ENCODE measurements around the gene RFTN1. TPM values are rescaled to one million over a fixed set of nuclear protein-coding genes. Genes with fewer than 3 reads are reported as not detected.

Gene RFTN1
- total and polyA plus RNA-seq, 9 donors: 25.2 to 63.1 (median 46.4) TPM

- Histone ChIP-seq H3K27ac (no peak overlapping the region), H3K9me3 (no peaks in the 10 kb centered on the region), H3K4me3 (no peak overlapping the region), H3K36me3 (no peaks in the 10 kb centered on the region), H3K27me3 (no peaks in the 10 kb centered on the region), H3K4me1 (ENCODE audit: insufficient read depth) (peaks cover 19% of the 10 kb centered on the region)
- WGBS, 3 donors: 79 to 83% (median 81%) methylated on average over 2 of the region's 2 CpGs
- no peak for DNase-seq
- TF ChIP-seq, protein P1, sequence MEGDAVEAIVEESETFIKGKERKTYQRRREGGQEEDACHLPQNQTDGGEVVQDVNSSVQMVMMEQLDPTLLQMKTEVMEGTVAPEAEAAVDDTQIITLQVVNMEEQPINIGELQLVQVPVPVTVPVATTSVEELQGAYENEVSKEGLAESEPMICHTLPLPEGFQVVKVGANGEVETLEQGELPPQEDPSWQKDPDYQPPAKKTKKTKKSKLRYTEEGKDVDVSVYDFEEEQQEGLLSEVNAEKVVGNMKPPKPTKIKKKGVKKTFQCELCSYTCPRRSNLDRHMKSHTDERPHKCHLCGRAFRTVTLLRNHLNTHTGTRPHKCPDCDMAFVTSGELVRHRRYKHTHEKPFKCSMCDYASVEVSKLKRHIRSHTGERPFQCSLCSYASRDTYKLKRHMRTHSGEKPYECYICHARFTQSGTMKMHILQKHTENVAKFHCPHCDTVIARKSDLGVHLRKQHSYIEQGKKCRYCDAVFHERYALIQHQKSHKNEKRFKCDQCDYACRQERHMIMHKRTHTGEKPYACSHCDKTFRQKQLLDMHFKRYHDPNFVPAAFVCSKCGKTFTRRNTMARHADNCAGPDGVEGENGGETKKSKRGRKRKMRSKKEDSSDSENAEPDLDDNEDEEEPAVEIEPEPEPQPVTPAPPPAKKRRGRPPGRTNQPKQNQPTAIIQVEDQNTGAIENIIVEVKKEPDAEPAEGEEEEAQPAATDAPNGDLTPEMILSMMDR (IDR thresholded peaks at IDR 0.05): no peak
- TF ChIP-seq EP300 (IDR thresholded peaks at IDR 0.05): no peak
- no peak for TF ChIP-seq POLR2A (IDR thresholded peaks at IDR 0.05)
- intact Hi-C loops (cut with DNase I): loop anchor here in 1 of 4 donors (10.0 kb wide), 1 partner anchor 124 kb away; the partner anchor contains the start of gene RFTN1
Measured at GRCh38 chr3:16390581-16390980, 122.9 kb downstream of the RFTN1 start.

- no peaks in the 10 kb centered on the region for H3K27me3 ChIP-seq
- 7 to 11% (median 9%) methylated on average over 3 of the region's 3 CpGs for WGBS, 3 donors
- no peaks in the 10 kb centered on the region for H3K36me3 ChIP-seq
- TF ChIP-seq POLR2A (IDR thresholded peaks at IDR 0.05) (no peak), EP300 (IDR thresholded peaks at IDR 0.05) (no peak)
- TF ChIP-seq, protein P1 (IDR thresholded peaks at IDR 0.05): no peak
- intact Hi-C loops (cut with DNase I): no loop called here
- no peak overlapping the region for H3K4me3 ChIP-seq
- no peak for DNase-seq
- no peaks in the 10 kb centered on the region for H3K9me3 ChIP-seq
- no peak overlapping the region for H3K27ac ChIP-seq
- H3K4me1 ChIP-seq (ENCODE audit: insufficient read depth): peaks cover 23% of the 10 kb centered on the region
Measured at GRCh38 chr3:16388850-16389441, 124.6 kb downstream of the RFTN1 start.

DNA sequence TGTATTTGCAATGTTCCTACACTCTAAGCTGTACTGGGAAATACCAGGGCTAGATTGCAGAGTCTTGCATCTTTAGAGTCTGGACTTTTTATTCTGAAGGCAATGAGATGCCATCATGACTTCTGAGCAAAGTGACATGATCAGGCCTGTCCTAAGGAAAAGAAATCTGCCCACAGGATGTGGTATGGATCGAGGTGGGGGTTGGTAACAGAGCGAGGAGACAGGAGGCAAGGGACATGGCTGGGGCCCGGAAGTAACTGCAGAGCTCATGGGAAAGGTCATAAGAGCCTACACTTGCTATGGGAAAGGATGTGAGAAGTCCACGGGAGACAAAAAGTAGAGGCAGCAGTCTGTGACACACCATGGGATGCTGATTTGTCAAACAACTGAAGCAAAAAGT, 126.9 kb downstream of the RFTN1 start:
- no peak overlapping the region for H3K4me3 ChIP-seq
- H3K4me1 ChIP-seq (ENCODE audit: insufficient read depth): peaks cover 20% of the 10 kb centered on the region
- TF ChIP-seq, protein P1 (IDR thresholded peaks at IDR 0.05): no peak
- TF ChIP-seq EP300 (IDR thresholded peaks at IDR 0.05) (no peak), POLR2A (IDR thresholded peaks at IDR 0.05) (no peak)
- no peaks in the 10 kb centered on the region for H3K36me3 ChIP-seq
- WGBS, 3 donors: 86 to 93% (median 91%) methylated on average over 4 of the region's 4 CpGs
- H3K27ac ChIP-seq: no peak overlapping the region
- no peaks in the 10 kb centered on the region for H3K27me3 ChIP-seq
- intact Hi-C loops (cut with DNase I): no loop called here
- no peaks in the 10 kb centered on the region for H3K9me3 ChIP-seq
- DNase-seq: no peak

DNA sequence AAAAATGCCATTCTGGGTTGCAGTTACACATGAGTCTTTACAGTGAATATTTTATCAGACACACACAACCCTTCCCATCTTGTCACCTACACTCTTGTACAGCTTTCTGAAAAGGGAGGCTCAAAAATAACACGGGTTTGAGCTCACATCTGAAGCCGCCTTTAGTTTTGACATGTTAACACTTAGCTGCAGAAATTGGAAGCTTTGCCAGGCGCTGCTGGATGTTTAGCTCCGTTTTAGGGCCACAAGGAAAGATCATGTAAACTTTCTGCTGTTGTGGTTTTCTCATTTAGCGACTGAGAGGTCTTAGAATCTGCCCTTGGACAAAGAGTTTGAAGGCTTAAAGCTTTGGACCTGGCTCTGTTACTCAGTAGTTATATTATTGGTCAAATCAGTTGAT, 128.3 kb downstream of the RFTN1 start:
- 22 to 54% (median 51%) methylated on average over 5 of the region's 5 CpGs for WGBS, 3 donors
- intact Hi-C loops (cut with DNase I): no loop called here
- H3K4me1 ChIP-seq (ENCODE audit: insufficient read depth): peaks cover 20% of the 10 kb centered on the region
- no peaks in the 10 kb centered on the region for H3K36me3 ChIP-seq
- no peak overlapping the region for H3K4me3 ChIP-seq
- H3K9me3 ChIP-seq: no peaks in the 10 kb centered on the region
- no peak overlapping the region for H3K27ac ChIP-seq
- DNase-seq: no peak
- H3K27me3 ChIP-seq: no peaks in the 10 kb centered on the region
- TF ChIP-seq EP300 (IDR thresholded peaks at IDR 0.05) (no peak), POLR2A (IDR thresholded peaks at IDR 0.05) (no peak)
- TF ChIP-seq, protein P1 (IDR thresholded peaks at IDR 0.05): no peak

Measured in ovary (tissue), 9 donors.